Uterus (tissue), 2 donors: ENCODE results near the gene INPP5F.

Source experiments
- CTCF ChIP-seq, 4 experiments: fragments of 200-600 bp in 2 of 4; fragments of 450-650 bp in 2 of 4; sonication (generic) in 2 of 4; IDR thresholded peaks; one replicate each; pipeline ENCODE4 v1.5.1; 2016 to 2019; ENCODE audit warnings: antibody characterized with exemption in 4 of 4, mild to moderate bottlenecking in 2 of 4, moderate library complexity in 1 of 4
- POLR2A ChIP-seq, 2 donors: fragments of 450-650 bp; IDR thresholded peaks; one replicate each; pipeline ENCODE4 v1.6.1; 2016; ENCODE audit warnings: antibody characterized with exemption in 2 of 2, mild to moderate bottlenecking in 1 of 2, moderate library complexity in 1 of 2

DNA sequence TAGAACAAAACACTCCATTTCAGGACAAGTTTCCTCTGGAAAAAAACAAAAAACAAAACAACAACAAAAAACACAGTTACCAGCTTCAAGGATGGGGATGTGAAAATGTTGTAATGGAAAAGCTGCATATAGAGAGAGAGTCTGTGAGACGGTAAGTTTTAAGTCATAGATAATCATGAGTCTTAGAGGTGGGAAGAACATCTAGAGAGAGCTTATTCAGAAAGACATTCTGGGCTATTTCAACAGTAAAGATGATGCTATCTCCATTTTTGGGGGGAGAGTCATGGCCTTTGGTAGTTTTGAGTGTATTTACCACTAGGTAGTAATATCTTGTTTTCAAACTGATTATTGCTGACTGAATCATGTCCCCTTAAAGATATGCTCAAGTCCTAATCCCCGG is 23.3 kb upstream of the INPP5F start:
- TF ChIP-seq POLR2A (IDR thresholded peaks at IDR 0.05) (no peak), CTCF (IDR thresholded peaks at IDR 0.05) (no peak)
